Measurements from ENCODE around the gene NAA10.

Gene NAA10

GRCh38 chrX:153913211-153913610, 21.6 kb downstream of the NAA10 start:
- Histone ChIP-seq H4K20me1 (ENCODE audit: insufficient read depth, low read length, poor library complexity, severe bottlenecking) (no peaks in the 10 kb centered on the region), H3F3A (ENCODE audit: low read depth) (no peaks in the 10 kb centered on the region), H3K9me3 (ENCODE audit: insufficient read depth, low read depth, low read length) (no peaks in the 10 kb centered on the region), H3K4me1 (ENCODE audit: insufficient read depth, low read length, poor library complexity, severe bottlenecking) (no peaks in the 10 kb centered on the region), H3K4me3 (ENCODE audit: low read length, poor library complexity, severe bottlenecking) (no peak overlapping the region), H3K4me2 (ENCODE audit: low read depth, low read length, poor library complexity, severe bottlenecking) (no peak overlapping the region), H3K36me3 (ENCODE audit: insufficient read depth, low read length) (peaks cover 14% of the 10 kb centered on the region; the same call in 1 of the 2 replicates), H3K79me2 (ENCODE audit: insufficient read depth, low read length) (no peaks in the 10 kb centered on the region), H3K9ac (ENCODE audit: low read depth, low read length, poor library complexity, severe bottlenecking) (no peak overlapping the region), H2AFZ (ENCODE audit: low read length) (no peak overlapping the region), H3K27me3 (ENCODE audit: insufficient read depth, low read length, poor library complexity, severe bottlenecking) (no peaks in the 10 kb centered on the region), H3K9me2 (replicated peaks; ENCODE audit: low read depth, low read length) (no peaks in the 10 kb centered on the region)
- TF ChIP-seq CTCF (conservative IDR thresholded peaks at IDR 0.05; ENCODE audit: low read length) (no peak), EZH2phosphoT487 (IDR thresholded peaks at IDR 0.05; ENCODE audit: borderline replicate concordance) (no peak)

GRCh38 chrX:153911798-153912197, 23.0 kb downstream of the NAA10 start:
- H3F3A ChIP-seq (ENCODE audit: low read depth), result no peaks in the 10 kb centered on the region
- no peaks in the 10 kb centered on the region for H3K4me1 ChIP-seq (ENCODE audit: insufficient read depth, low read length, poor library complexity, severe bottlenecking)
- no peak overlapping the region for H3K4me2 ChIP-seq (ENCODE audit: low read depth, low read length, poor library complexity, severe bottlenecking)
- no peaks in the 10 kb centered on the region for H4K20me1 ChIP-seq (ENCODE audit: insufficient read depth, low read length, poor library complexity, severe bottlenecking)
- H3K4me3 ChIP-seq (ENCODE audit: low read length, poor library complexity, severe bottlenecking), result no peak overlapping the region
- H3K27me3 ChIP-seq (ENCODE audit: insufficient read depth, low read length, poor library complexity, severe bottlenecking), result no peaks in the 10 kb centered on the region
- H3K79me2 ChIP-seq (ENCODE audit: insufficient read depth, low read length), result no peaks in the 10 kb centered on the region
- H3K9me2 ChIP-seq (replicated peaks; ENCODE audit: low read depth, low read length), result no peaks in the 10 kb centered on the region
- H3K9ac ChIP-seq (ENCODE audit: low read depth, low read length, poor library complexity, severe bottlenecking), result no peak overlapping the region
- H2AFZ ChIP-seq (ENCODE audit: low read length), result no peak overlapping the region
- no peaks in the 10 kb centered on the region for H3K9me3 ChIP-seq (ENCODE audit: insufficient read depth, low read depth, low read length)
- no peak for TF ChIP-seq CTCF (conservative IDR thresholded peaks at IDR 0.05; ENCODE audit: low read length)
- no peak for TF ChIP-seq EZH2phosphoT487 (IDR thresholded peaks at IDR 0.05; ENCODE audit: borderline replicate concordance)
- H3K36me3 ChIP-seq (ENCODE audit: insufficient read depth, low read length), result peaks cover 14% of the 10 kb centered on the region; the same call in 1 of the 2 replicates

- no peaks in the 10 kb centered on the region for H3K27me3 ChIP-seq (ENCODE audit: insufficient read depth, low read length, poor library complexity, severe bottlenecking)
- H3K9ac ChIP-seq (ENCODE audit: low read depth, low read length, poor library complexity, severe bottlenecking), result no peak overlapping the region
- no peak overlapping the region for H3K4me3 ChIP-seq (ENCODE audit: low read length, poor library complexity, severe bottlenecking)
- H3K9me3 ChIP-seq (ENCODE audit: insufficient read depth, low read depth, low read length), result no peaks in the 10 kb centered on the region
- no peaks in the 10 kb centered on the region for H3F3A ChIP-seq (ENCODE audit: low read depth)
- no peak overlapping the region for H2AFZ ChIP-seq (ENCODE audit: low read length)
- no peaks in the 10 kb centered on the region for H3K4me1 ChIP-seq (ENCODE audit: insufficient read depth, low read length, poor library complexity, severe bottlenecking)
- peaks cover 14% of the 10 kb centered on the region; the same call in 1 of the 2 replicates for H3K36me3 ChIP-seq (ENCODE audit: insufficient read depth, low read length)
- no peaks in the 10 kb centered on the region for H3K79me2 ChIP-seq (ENCODE audit: insufficient read depth, low read length)
- H3K4me2 ChIP-seq (ENCODE audit: low read depth, low read length, poor library complexity, severe bottlenecking), result no peak overlapping the region
- H4K20me1 ChIP-seq (ENCODE audit: insufficient read depth, low read length, poor library complexity, severe bottlenecking), result no peaks in the 10 kb centered on the region
- H3K9me2 ChIP-seq (replicated peaks; ENCODE audit: low read depth, low read length), result no peaks in the 10 kb centered on the region
- TF ChIP-seq EZH2phosphoT487 (IDR thresholded peaks at IDR 0.05; ENCODE audit: borderline replicate concordance) (no peak), CTCF (conservative IDR thresholded peaks at IDR 0.05; ENCODE audit: low read length) (no peak)
Measured at GRCh38 chrX:153910446-153910845, 24.4 kb downstream of the NAA10 start.

All from Loucy (cell line).